HG02759 (cell line): ENCODE results near the gene ADO.

Source experiments
- ATAC-seq: cut with Tn5 transposase; IDR thresholded peaks from one replicate; pipeline ENCODE4 v1.9.1; 2021; ENCODE audit warnings: mild to moderate bottlenecking, moderate library complexity; ENCODE audit not compliant: unreplicated experiment

Gene ADO

GRCh38 chr10:62817121-62817765 lies 12.7 kb downstream of the ADO start:
- ATAC-seq = peak; percentile 22

GRCh38 chr10:62817766-62818425 lies 13.4 kb downstream of the ADO start:
- ATAC-seq = peak; percentile 40

DNA sequence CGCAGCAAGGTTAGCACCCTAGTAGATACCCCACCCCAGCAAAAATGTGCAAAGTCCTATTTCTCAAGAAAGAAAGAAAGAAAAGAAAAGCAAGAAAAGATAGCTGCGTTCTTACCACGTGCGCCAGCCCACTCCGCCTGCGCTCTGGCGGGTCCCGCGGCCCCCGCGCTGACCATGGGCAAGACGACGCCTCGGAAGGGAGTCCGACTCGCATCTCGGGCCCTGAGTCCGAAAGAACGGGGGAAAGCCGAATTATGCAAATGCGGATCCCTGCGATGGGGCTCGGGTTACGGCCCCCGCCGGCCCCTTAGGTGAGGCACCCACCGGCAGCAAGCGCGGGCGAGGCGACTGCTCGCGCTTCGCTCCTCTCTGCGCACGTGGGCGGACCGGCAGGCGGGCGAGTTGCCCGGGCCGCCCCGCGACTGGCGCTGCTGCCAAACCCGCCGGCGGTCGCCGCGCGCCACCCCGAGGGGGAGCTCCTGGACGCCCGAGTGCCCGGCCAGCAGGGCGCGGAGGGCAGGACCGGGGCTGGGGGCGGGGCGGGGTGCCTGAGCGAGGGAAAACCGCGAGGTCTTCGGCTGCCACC lies 14.0 kb downstream of the ADO start:
- no peak for ATAC-seq

- ATAC-seq = no peak
Measured at GRCh38 chr10:62819141-62819920, 14.8 kb downstream of the ADO start.

DNA sequence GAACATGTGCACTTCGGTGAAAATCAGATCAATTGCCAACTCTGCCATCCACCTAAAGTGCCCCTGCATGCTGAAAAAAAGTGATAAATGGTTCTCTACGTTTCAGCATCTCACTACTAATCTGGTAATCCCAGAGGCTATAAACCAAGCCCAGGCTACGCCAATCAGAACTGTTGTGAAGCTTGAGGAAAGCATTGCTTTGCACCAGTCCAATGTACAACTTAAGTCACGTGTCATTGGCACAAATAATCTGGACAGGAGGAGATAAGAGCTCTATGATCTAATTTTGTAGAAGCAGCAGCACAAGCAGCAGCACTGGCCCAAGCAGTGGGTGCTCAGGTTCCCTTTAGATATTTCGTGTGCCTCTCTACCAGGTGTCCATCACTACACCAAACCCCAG lies 16.1 kb downstream of the ADO start:
- ATAC-seq = no peak

DNA sequence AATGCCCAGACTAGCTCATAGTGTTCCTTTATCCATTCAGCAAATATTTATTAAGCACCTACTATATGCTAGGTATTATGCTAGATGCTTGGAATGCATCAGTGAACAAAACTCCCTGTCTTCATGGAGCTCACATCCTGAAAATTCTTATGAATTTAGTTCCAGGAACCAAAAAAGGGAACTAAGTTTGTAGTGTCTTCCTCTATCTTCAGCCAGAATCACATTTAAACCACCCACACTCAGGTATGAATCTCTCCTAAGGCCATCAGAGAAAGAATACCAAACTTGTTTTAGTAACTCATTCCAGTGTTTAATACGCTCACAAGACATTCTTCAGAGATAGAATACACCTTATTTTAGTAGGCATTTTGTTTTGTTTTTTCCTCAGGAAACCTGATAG lies 21.8 kb downstream of the ADO start:
- ATAC-seq = no peak

DNA sequence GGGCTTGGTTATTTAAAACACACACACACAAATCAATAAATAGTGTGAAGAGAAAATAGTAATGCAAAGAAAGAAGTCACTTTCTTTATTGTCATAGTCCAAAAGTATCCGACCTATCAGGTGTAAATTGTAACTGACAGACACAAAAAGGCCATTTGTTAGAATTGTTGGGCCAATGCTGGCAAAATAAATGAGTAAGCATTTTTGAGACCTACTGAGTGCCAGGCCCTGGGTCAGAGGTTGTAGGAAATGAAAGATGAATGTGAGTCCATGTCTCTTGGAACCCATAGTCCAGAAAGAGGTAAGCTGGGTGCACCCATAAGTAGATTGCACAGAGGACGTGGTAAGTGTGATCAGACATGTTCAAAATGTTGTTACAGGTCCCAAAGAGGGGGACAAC lies 25.1 kb downstream of the ADO start:
- no peak for ATAC-seq

DNA sequence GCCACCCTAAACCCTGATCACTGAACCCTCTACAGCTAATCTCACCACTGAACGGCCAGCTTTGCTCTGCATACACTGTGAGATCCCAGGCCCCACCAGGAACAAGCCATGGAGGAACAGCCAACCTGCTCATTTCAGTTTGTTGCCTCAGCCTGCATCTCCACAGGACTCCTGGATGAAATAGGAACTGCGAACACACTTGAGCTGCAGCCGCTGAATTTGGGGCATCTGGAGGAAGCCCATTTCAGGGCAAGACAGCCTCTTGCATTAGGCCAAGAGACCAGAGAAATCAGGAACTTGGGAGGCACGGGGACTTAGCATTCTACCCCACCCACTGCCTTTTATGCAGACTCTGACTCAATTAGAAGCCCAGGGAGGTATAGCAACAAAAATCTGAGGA lies 26.2 kb downstream of the ADO start:
- ATAC-seq = no peak

DNA sequence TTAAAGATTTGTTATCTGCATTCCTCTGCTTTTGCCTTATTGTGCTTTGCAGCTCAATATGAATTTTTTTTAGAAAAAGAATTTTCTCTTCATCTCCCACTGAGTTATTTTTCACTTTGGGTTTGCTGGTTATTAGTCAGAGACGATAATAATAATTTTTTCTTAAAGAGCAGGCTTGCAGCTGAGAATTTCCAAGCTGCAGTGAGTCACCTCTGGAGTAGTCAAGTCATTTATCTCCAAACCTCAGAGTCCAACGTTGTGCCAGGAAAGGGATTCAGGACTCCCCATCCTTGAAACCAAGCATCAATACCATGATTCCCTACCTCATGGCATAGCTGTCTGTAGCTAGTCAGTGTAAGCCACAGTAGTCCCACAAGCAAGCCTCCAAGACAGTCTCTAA lies 26.8 kb downstream of the ADO start:
- no peak for ATAC-seq

GRCh38 chr10:62839590-62839989 lies 35.1 kb downstream of the ADO start:
- no peak for ATAC-seq

- ATAC-seq = peak; percentile 42
Measured at GRCh38 chr10:62842983-62843382, 38.5 kb downstream of the ADO start.

DNA sequence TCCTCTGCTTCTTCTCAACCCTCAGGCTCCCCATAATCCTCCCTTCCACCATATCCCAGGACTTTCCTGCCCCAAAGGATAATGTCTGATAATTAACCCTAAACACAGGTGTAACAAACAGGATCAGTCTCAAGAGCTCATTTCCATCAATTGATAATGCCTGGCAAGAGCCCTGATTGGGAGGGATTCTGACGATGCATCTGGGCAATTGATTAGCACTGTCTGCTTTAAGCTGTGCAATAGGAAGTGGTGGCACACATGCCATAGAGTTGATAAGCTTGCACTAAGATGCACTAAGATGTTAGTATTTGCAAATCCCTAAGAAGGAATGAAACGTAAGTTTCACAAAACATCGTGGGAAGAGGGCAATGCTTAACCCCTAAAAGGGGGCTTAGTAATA lies 39.1 kb downstream of the ADO start:
- no peak for ATAC-seq

GRCh38 chr10:62844280-62845011 lies 39.9 kb downstream of the ADO start:
- no peak for ATAC-seq

DNA sequence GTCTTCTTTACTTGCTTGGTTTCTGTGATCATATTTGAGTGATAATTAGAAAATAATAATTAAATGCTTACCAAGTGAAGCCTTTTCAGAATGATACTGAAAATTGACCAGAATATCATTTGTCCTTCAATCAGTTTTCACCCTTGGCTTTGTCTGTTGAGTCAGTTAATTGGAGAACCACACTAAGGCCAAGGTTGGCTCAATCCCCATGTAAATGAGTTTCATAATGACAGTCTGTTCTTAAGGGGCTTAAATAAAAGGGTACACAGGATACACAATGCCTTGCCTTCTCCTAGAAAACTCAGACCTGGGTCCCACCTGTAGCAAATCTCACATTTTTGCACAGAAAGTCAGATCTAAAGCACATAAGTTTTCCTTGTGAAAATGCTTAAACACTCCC lies 42.9 kb downstream of the ADO start:
- ATAC-seq = no peak

DNA sequence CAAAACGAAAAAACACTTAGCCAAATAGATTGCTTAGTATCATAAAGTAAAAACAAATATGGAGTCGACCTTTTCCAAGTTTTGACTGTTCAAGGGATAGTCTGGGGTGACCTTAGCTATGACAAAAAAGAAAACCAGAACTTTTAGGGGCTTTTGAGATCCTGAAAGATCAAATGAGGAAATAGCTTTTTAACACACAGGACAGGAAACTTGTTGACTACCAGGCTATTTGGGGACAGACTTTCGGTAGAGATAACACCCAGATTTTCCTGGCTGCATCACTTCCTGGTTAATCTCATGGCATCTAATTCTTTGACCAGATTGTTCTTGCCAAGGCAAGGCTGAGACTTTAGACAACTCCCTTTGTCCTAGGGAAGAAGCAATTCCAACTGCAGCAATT lies 46.1 kb downstream of the ADO start:
- ATAC-seq = peak; percentile 34

- ATAC-seq = no peak
Measured at GRCh38 chr10:62851442-62851841, 46.9 kb downstream of the ADO start.

DNA sequence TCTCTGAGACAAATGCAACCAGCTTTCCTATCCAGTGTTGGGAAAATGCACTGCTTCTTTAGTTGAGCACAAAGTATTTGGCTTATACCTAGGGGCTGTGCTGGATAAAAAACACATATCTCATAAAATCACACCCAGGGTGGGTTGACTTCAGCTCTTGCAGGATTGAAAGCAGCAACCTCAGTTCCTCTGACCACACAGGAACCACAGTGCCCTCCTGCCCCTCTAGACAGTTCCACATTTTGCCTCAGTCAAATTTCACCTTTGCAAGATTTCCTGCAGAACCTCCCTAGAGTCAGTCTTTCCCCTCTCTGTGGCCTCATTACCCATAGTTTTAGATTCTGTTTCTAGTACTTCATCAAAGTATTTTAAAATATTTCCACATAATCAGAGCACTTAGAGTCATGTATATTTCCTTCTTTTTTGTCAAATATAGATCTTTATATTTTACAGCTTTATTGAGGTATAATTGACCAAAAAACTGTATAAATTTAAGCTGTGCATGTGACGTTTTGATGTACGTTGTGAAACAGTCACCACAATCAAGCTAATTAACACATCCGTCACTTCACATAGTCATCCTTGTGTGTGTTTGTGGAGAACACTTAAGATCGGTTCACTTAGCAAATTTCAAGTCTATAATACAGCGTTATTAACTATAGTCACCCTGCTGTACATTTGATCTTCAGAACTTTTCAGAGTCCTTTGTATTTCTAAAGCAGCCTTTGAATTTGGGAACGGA lies 48.6 kb downstream of the ADO start:
- peak; percentile 73 for ATAC-seq

DNA sequence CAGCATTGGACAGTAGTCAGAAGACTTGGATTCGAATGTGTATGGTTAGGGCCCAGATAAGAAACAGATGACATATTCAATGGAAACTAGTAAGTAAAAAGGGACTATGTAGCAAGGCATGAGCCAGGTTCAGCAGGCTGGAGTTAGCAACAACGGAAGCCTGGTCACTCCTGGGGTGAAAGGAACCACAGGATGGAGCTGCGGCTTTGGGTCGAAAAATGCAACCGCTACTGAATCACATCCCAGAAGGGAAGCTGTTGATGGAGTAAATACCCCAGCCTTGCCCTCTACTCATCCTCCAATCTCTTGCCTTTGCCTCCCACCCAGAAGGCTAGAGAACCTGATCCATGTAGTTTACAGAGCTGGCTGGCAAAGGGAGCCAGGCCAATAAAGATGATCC lies 49.2 kb downstream of the ADO start:
- ATAC-seq = peak; percentile 36

DNA sequence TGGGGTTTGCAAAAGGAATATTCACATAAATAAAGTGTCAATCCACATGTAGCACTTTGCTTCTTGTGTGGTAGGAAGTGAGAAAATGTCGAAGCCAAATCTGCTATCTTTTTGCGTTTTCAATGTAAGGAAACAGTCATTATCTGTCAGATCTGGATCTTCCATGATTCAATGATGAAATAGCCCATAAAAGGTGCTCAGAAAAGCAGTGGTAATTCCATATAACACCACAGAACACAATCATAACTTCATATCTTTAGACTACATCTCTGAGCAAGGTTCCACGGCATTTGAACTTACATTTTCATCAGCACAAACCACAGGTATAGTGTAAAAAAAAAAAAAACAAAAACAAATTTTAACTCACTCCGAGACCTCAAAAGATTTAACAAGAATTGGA lies 51.5 kb downstream of the ADO start:
- no peak for ATAC-seq
